Tibial nerve (tissue), 4 donors: ENCODE data around the gene STARD3.

Experiments
- CTCF ChIP-seq, 5 experiments: fragments of 200-600 bp in 3 of 5; fragments of 450-650 bp in 2 of 5; sonication (generic) in 3 of 5; IDR thresholded peaks; one replicate each; pipeline ENCODE4 v1.5.1; 2016 to 2019; ENCODE audit warnings: antibody characterized with exemption in 5 of 5, mild to moderate bottlenecking in 3 of 5, moderate library complexity in 2 of 5
- EP300 ChIP-seq, 2 donors: sonication (generic); formaldehyde crosslinking; IDR thresholded peaks; one replicate each; pipeline ENCODE4 v1.6.1; 2017; ENCODE audit warnings: antibody characterized with exemption in 2 of 2, mild to moderate bottlenecking in 1 of 2
- POLR2A ChIP-seq, 2 donors: fragments of 450-650 bp; IDR thresholded peaks; one replicate each; pipeline ENCODE4 v1.6.1; 2017; ENCODE audit warnings: antibody characterized with exemption in 2 of 2, mild to moderate bottlenecking in 2 of 2, moderate library complexity in 2 of 2

- TF ChIP-seq CTCF (IDR thresholded peaks at IDR 0.05) (no peak), POLR2A (IDR thresholded peaks at IDR 0.05) (no peak), EP300 (IDR thresholded peaks at IDR 0.05) (no peak)
Observed at GRCh38 chr17:39694593-39694992, 57.6 kb downstream of the STARD3 start.
